GM12891 (cell line): ENCODE data around the gene RRAGD.

Source experiments
- POLR2A ChIP-seq: IDR thresholded peaks from 2 replicates; pipeline ENCODE4 v1.6.1; 2011; ENCODE audit warnings: low read depth, low read length, control low read depth
- TAF1 ChIP-seq: IDR thresholded peaks from 2 replicates; pipeline ENCODE4 v1.6.1; 2011; ENCODE audit warnings: low read depth, low read length, control low read depth

DNA sequence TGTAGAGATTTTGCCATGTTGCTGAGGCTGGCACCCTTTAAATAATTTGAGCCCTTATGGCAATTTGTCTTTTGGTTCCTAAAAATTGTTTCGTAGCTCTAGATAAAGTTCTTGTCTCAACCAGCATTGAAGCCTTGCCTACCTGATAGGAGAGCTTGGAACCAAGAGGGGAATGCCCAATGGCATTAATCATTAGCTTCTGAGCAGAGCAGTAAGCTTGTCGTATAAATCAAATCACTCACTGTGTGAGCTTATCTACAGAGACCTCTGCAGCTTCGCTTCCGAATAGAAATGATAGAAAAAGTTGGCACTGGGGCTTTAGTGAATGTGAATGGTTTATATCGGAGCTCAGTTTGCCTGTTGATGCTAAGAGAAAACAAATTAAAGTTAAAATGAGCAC, 31.6 kb upstream of the RRAGD start:
- no peak for TF ChIP-seq TAF1
- TF ChIP-seq POLR2A: no peak
